BE2C (cell line): ENCODE data around the gene SLC17A8.

Experiments used
- DNase-seq: peaks from one replicate; pipeline ENCODE4 v3.0.0-alpha.2; 2020
- H3K27me3 ChIP-seq: fragments of 250-450 bp; sonication (Bioruptor Pico); 2 replicates; pipeline ENCODE4 v1.5.1; 2020; ENCODE audit warnings: mild to moderate bottlenecking
- H3K36me3 ChIP-seq: fragments of 250-450 bp; sonication (Bioruptor Pico); 2 replicates; pipeline ENCODE4 v1.5.1; 2020; ENCODE audit warnings: mild to moderate bottlenecking
- H3K4me1 ChIP-seq: fragments of 250-450 bp; sonication (Bioruptor Pico); 2 replicates; pipeline ENCODE4 v1.5.1; 2020
- H3K4me3 ChIP-seq: 2 replicates; pipeline ENCODE4 v1.5.1; 2011; ENCODE audit warnings: low read depth, low read length
- H3K9me3 ChIP-seq: fragments of 250-450 bp; sonication (Bioruptor Pico); 2 replicates; pipeline ENCODE4 v1.5.1; 2020
- CTCF ChIP-seq: IDR thresholded peaks from 2 replicates; pipeline ENCODE4 v1.5.1; 2012; ENCODE audit warnings: mild to moderate bottlenecking, low read depth, low read length

The SLC17A8 gene

DNA sequence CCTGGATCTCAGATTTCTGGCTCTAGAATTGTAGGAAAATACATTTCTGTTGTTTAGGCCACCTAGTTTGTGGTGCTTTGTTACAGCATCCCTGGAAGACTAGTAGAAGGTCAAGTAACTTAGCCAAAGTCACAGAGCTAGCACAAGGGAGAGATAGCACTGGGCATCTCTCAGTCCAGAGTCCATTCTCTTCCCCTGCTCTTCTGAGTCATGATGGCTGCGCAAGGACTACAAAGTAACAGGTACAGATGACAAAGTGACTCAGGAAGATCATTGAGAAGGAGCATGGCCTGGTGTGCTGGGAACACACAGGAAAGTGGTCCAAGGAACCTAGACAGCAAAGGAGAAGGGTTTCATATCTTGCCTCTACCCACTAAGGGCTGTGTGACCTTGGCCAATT, 19.3 kb downstream of the SLC17A8 start:
- H3K9me3 ChIP-seq, result no peaks in the 10 kb centered on the region
- no peak for TF ChIP-seq CTCF

DNA sequence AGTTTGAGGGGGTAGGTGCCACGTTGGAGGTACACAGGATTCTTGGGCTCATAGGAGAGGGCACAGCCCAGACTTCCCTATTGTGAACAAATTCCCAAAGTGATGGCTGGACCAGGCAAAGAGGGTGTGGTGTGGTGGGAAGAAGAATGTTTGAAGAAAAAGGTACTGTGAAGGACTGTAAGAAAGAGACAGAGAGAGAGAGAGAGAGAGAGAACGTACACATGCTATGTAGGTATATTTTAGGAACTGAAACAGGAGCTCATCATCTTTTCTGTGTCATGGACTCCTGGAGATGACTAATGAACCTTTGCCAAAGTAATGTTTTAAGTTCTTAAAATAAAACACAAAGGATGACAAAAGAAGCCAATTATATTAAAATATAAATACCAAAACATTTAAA, 24.5 kb downstream of the SLC17A8 start:
- H3K36me3 ChIP-seq, result no peaks in the 10 kb centered on the region
- no peak overlapping the region for H3K4me3 ChIP-seq
- H3K27me3 ChIP-seq, result no peaks in the 10 kb centered on the region
- DNase-seq, result no peak
- H3K9me3 ChIP-seq, result no peaks in the 10 kb centered on the region
- no peaks in the 10 kb centered on the region for H3K4me1 ChIP-seq
- no peak for TF ChIP-seq CTCF

More for the DNA sequence above, 19.3 kb downstream of the SLC17A8 start:
- Histone ChIP-seq H3K4me3 (no peak overlapping the region), H3K4me1 (no peaks in the 10 kb centered on the region), H3K27me3 (no peaks in the 10 kb centered on the region), H3K36me3 (no peaks in the 10 kb centered on the region)
- DNase-seq, result no peak

DNA sequence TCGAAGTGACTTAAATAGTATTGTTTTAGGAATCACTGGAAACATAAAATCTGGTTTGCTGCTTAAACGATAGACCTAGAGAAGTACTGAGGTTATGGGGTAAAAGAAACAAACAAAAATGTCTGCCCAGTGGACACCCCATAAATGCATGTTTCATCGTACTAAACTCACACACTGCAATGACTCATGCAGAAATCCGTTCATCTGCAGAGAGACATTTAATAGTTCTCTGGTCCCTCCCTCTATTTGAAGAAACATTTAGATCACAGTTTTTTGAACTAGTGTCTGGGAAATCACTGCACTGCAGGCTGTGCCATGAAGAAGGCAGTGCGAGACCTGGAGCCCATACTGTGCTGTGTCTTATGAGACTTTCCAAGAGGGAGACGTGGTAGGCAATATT, 25.5 kb downstream of the SLC17A8 start:
- no peaks in the 10 kb centered on the region for H3K27me3 ChIP-seq
- H3K9me3 ChIP-seq, result no peaks in the 10 kb centered on the region
- no peak for DNase-seq
- no peaks in the 10 kb centered on the region for H3K36me3 ChIP-seq
- no peak overlapping the region for H3K4me3 ChIP-seq
- TF ChIP-seq CTCF, result no peak
- H3K4me1 ChIP-seq, result no peaks in the 10 kb centered on the region

GRCh38 chr12:100383586-100384558, 27.0 kb downstream of the SLC17A8 start:
- Histone ChIP-seq H3K36me3 (no peaks in the 10 kb centered on the region), H3K9me3 (no peaks in the 10 kb centered on the region), H3K27me3 (no peaks in the 10 kb centered on the region), H3K4me1 (no peaks in the 10 kb centered on the region), H3K4me3 (no peak overlapping the region)
- TF ChIP-seq CTCF, result no peak
- DNase-seq, result no peak

GRCh38 chr12:100384559-100384935, 27.7 kb downstream of the SLC17A8 start:
- DNase-seq, result no peak
- H3K9me3 ChIP-seq, result no peaks in the 10 kb centered on the region
- H3K27me3 ChIP-seq, result no peaks in the 10 kb centered on the region
- TF ChIP-seq CTCF, result no peak
- no peak overlapping the region for H3K4me3 ChIP-seq
- no peaks in the 10 kb centered on the region for H3K36me3 ChIP-seq
- H3K4me1 ChIP-seq, result no peaks in the 10 kb centered on the region

GRCh38 chr12:100388382-100388781, 31.5 kb downstream of the SLC17A8 start:
- H3K9me3 ChIP-seq, result no peaks in the 10 kb centered on the region
- no peak for TF ChIP-seq CTCF
- H3K4me3 ChIP-seq, result no peak overlapping the region
- no peaks in the 10 kb centered on the region for H3K36me3 ChIP-seq
- DNase-seq, result no peak
- H3K4me1 ChIP-seq, result no peaks in the 10 kb centered on the region
- no peaks in the 10 kb centered on the region for H3K27me3 ChIP-seq
